ENCODE results near the gene NRCAM. TPM values are rescaled to one million over a fixed set of nuclear protein-coding genes. Genes with fewer than 3 reads are reported as not detected.
"Not testable (repeated sequence)": the region's sequence is repeated elsewhere in the genome, so short reads cannot be mapped to it uniquely, and the experiment has no call there.

Gene NRCAM
- total RNA-seq, 2 experiments from 2014 or later, result 3.4 to 7.0 TPM

DNA sequence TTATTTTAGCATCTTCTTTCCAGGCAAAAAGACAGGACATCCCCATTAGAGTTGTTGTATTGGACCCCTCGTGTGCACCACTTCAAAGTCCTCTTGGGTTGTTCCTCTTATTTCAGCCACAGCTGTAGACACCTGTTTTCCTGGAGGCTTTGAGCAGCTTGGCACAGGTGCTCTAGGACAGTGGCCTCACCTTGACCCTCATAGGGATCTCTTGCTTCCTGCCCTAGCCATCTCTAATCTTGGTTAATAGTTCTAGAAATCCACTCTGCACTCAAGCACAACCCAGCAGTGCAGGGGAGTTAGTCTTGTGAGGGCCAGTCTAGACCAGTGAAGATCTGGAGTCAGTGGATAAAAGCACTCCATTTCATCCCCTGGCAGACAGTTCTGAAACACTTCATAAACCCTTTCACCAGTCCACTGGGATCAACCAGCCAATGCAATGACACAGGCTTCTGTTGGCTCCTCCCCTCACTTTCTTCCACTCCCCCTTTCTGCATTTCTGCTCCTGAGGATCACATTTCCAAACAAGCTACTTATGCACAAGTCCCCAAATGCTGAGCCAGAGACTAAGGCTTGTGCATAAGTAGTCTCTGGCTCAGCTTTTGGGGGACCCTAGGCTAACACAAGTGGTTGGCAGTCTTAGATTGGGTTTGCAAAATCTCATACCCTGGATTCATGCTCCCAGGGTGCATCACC lies 194.5 kb downstream of the NRCAM start:
- POLR2A ChIA-PET, result no interaction called here
- H3K4me3 Mint-ChIP-seq, result no peak overlapping the region
- peaks cover 5% of the 10 kb centered on the region for H3K9me3 Mint-ChIP-seq
- H3K4me1 ChIP-seq (ENCODE audit: insufficient read depth, low read length), result no peaks in the 10 kb centered on the region
- no peak overlapping the region for H3K27ac Mint-ChIP-seq
- no peaks in the 10 kb centered on the region for H3K36me3 Mint-ChIP-seq (ENCODE audit: low read depth)
- CTCF ChIA-PET, result no interaction called here
- ATAC-seq (ENCODE audit: poor library complexity) (no peak), DNase-seq (no peak)
- H3K27me3 ChIP-seq (ENCODE audit: control insufficient read depth in 1 of 2, insufficient read depth in 2 of 2, low read length in 2 of 2), result peaks cover 0 to 2% of the 10 kb centered on the region in 2 experiments
- no peak overlapping the region for H3K27ac ChIP-seq (ENCODE audit: low read depth in 1 of 2, low read length in 2 of 2)
- no peaks in the 10 kb centered on the region for H3K36me3 ChIP-seq (ENCODE audit: insufficient read depth, low read length)
- no peaks in the 10 kb centered on the region for H3K4me1 Mint-ChIP-seq (ENCODE audit: low read depth)
- peaks cover 0 to 4% of the 10 kb centered on the region in 2 experiments for H3K9me3 ChIP-seq (ENCODE audit: control insufficient read depth in 1 of 2, insufficient read depth in 1 of 2, low read length in 2 of 2)
- TF ChIP-seq, protein P1, sequence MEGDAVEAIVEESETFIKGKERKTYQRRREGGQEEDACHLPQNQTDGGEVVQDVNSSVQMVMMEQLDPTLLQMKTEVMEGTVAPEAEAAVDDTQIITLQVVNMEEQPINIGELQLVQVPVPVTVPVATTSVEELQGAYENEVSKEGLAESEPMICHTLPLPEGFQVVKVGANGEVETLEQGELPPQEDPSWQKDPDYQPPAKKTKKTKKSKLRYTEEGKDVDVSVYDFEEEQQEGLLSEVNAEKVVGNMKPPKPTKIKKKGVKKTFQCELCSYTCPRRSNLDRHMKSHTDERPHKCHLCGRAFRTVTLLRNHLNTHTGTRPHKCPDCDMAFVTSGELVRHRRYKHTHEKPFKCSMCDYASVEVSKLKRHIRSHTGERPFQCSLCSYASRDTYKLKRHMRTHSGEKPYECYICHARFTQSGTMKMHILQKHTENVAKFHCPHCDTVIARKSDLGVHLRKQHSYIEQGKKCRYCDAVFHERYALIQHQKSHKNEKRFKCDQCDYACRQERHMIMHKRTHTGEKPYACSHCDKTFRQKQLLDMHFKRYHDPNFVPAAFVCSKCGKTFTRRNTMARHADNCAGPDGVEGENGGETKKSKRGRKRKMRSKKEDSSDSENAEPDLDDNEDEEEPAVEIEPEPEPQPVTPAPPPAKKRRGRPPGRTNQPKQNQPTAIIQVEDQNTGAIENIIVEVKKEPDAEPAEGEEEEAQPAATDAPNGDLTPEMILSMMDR (IDR thresholded peaks at IDR 0.05), result no peak
- no peak overlapping the region for H3K4me3 ChIP-seq (ENCODE audit: low read length)
- no peaks in the 10 kb centered on the region for H3K27me3 Mint-ChIP-seq
- intact Hi-C loops (cut with DNase I, micrococcal nuclease), result no loop called here

DNA sequence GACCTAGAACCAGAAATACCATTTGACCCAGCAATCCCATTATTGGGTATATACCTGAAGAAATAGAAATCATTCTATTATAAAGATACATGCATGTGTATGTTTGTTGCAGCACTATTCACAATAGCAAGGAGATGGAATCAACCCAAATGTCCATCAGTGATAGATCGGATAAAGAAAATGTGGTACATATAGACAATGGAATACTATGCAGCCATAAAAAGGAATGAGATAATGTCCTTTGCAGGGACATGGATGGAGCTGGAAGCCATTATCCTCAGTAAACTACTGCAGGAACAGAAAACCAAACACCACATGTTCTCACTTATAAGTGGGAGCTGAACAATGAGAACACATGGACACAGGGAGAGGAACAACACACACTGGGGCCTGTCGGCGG lies 196.8 kb downstream of the NRCAM start:
- H3K27me3 Mint-ChIP-seq; CTCF ChIA-PET; H3K27me3 ChIP-seq (ENCODE audit: control insufficient read depth in 1 of 2, insufficient read depth in 2 of 2, low read length in 2 of 2); H3K36me3 Mint-ChIP-seq (ENCODE audit: low read depth); H3K9me3 Mint-ChIP-seq; POLR2A ChIA-PET; H3K36me3 ChIP-seq (ENCODE audit: insufficient read depth, low read length); H3K4me3 ChIP-seq (ENCODE audit: low read length); H3K27ac Mint-ChIP-seq; H3K4me1 Mint-ChIP-seq (ENCODE audit: low read depth); H3K4me3 Mint-ChIP-seq; DNase-seq; intact Hi-C loops (cut with DNase I, micrococcal nuclease); H3K9me3 ChIP-seq (ENCODE audit: control insufficient read depth in 1 of 2, insufficient read depth in 1 of 2, low read length in 2 of 2); H3K27ac ChIP-seq (ENCODE audit: low read depth in 1 of 2, low read length in 2 of 2); ATAC-seq (ENCODE audit: poor library complexity); H3K4me1 ChIP-seq (ENCODE audit: insufficient read depth, low read length): not testable (repeated sequence)

DNA sequence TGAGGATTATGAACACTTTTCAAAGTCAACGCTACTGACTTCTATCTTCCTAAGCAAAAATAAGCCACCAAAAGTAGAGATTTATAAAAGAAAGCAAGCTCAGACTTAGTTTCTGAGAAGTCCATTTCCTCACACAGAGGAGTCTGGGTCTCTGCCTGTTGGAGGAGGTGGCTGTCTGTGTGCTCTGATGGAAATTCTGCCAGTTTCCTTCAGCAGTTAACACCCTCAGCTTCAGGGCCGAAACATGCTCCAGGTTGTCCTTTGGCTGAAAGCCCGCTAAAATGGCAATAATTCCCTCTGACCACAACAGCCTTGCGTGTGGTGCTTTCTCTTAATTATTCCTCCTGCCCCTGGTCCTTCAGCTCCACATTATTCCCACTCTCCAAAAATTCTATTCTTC lies 198.3 kb downstream of the NRCAM start:
- H3K27ac ChIP-seq (ENCODE audit: low read depth in 1 of 2, low read length in 2 of 2), result no peak overlapping the region
- peaks cover 0 to 4% of the 10 kb centered on the region in 2 experiments for H3K9me3 ChIP-seq (ENCODE audit: control insufficient read depth in 1 of 2, insufficient read depth in 1 of 2, low read length in 2 of 2)
- intact Hi-C loops (cut with DNase I, micrococcal nuclease), result no loop called here
- Mint-ChIP-seq H3K4me3 (no peak overlapping the region), H3K27ac (no peak overlapping the region), H3K36me3 (ENCODE audit: low read depth) (no peaks in the 10 kb centered on the region), H3K9me3 (peaks cover 10% of the 10 kb centered on the region), H3K4me1 (ENCODE audit: low read depth) (no peaks in the 10 kb centered on the region), H3K27me3 (no peaks in the 10 kb centered on the region)
- DNase-seq (no peak), ATAC-seq (ENCODE audit: poor library complexity) (no peak)
- H3K4me1 ChIP-seq (ENCODE audit: insufficient read depth, low read length), result no peaks in the 10 kb centered on the region
- ChIA-PET POLR2A (no interaction called here), CTCF (no interaction called here)
- H3K4me3 ChIP-seq (ENCODE audit: low read length), result no peak overlapping the region
- H3K27me3 ChIP-seq (ENCODE audit: control insufficient read depth in 1 of 2, insufficient read depth in 2 of 2, low read length in 2 of 2), result no peaks in the 10 kb centered on the region
- TF ChIP-seq, protein P1 (IDR thresholded peaks at IDR 0.05), result no peak
- H3K36me3 ChIP-seq (ENCODE audit: insufficient read depth, low read length), result no peaks in the 10 kb centered on the region

DNA sequence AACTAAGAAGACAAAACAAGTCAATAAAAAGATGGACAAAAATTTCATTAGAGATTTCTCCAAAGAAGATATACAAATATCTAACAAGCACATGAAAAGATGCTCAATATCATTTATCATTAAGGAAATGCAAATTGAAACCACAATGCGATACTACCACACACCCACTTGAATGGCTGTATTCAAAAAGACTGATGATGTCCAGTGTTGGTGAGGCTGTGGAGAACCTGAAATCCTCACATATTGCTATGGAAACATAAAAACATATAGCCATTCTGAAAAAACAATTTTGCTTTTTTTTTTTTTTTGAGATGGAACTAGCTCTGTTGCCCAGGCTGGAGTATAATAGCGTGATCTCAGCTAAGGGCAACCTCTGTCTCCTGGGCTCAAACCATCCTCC lies 202.0 kb downstream of the NRCAM start:
- Histone ChIP-seq H3K36me3 (ENCODE audit: insufficient read depth, low read length) (no peaks in the 10 kb centered on the region), H3K4me3 (ENCODE audit: low read length) (no peak overlapping the region), H3K27me3 (ENCODE audit: control insufficient read depth in 1 of 2, insufficient read depth in 2 of 2, low read length in 2 of 2) (no peaks in the 10 kb centered on the region), H3K4me1 (ENCODE audit: insufficient read depth, low read length) (no peaks in the 10 kb centered on the region), H3K27ac (ENCODE audit: low read depth in 1 of 2, low read length in 2 of 2) (no peak overlapping the region), H3K9me3 (ENCODE audit: control insufficient read depth in 1 of 2, insufficient read depth in 1 of 2, low read length in 2 of 2) (peaks cover 0 to 2% of the 10 kb centered on the region in 2 experiments)
- H3K9me3 Mint-ChIP-seq, result peaks cover 5% of the 10 kb centered on the region
- H3K4me1 Mint-ChIP-seq (ENCODE audit: low read depth), result no peaks in the 10 kb centered on the region
- no peak overlapping the region for H3K4me3 Mint-ChIP-seq
- CTCF ChIA-PET, result no interaction called here
- TF ChIP-seq, protein P1 (IDR thresholded peaks at IDR 0.05), result no peak
- H3K27ac Mint-ChIP-seq, result no peak overlapping the region
- DNase-seq, result no peak
- H3K36me3 Mint-ChIP-seq (ENCODE audit: low read depth), result no peaks in the 10 kb centered on the region
- intact Hi-C loops (cut with DNase I, micrococcal nuclease), result no loop called here
- no peak for ATAC-seq (ENCODE audit: poor library complexity)
- POLR2A ChIA-PET, result no interaction called here
- no peaks in the 10 kb centered on the region for H3K27me3 Mint-ChIP-seq
